ENCODE results near the gene PSG5. TPM values are rescaled to one million over a fixed set of nuclear protein-coding genes. Genes with fewer than 3 reads are reported as not detected.
"Not testable (repeated sequence)": the region's sequence is repeated elsewhere in the genome, so short reads cannot be mapped to it uniquely, and the experiment has no call there.

The PSG5 gene
- total RNA-seq = not detected

DNA sequence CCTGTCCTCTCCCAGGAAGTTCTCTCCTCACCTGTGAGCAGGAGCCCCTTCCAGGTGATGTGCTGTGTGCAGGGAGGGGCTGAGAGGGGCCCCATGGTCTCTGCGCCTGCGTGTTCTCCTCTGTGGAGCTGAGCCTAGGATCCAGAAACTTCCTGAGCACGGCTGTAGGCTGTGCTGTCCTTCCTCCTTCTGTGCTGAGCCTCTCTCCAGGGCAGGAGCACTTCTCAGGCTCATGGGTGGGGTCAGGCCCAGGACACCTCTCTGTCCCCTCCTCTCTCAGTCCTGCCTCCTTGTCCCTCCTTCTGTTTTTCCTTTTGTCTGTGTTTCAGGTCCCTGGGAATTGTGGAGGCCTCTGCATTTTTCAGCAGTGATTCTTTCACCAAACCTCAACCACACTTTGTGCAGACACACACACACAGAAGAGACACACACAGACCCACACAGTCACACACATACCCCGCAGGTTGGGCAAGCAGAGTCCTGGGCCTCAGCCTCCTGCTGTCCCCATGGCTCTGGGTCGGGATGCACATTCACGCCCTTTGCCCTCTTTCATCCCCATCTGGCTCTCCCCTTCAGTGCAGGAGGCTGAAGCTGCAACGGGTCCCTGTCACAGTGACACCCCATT lies at the start of gene PSG5:
Gene PSG5 (minus strand): TSS at position 226 of the 625 bp plus-strand sequence. CDS start 131 bp downstream, at position 95.
- H3K36me3 Mint-ChIP-seq (ENCODE audit: insufficient read depth in 2 of 2); H3K27ac Mint-ChIP-seq; H3K4me1 Mint-ChIP-seq (ENCODE audit: low read depth); DNase-seq; H3K4me3 Mint-ChIP-seq; H3K9me3 Mint-ChIP-seq; H3K27me3 Mint-ChIP-seq (ENCODE audit: low read depth); ATAC-seq (replicated peaks in 1 of 2): not testable (repeated sequence)

- not testable (repeated sequence) for H3K27me3 Mint-ChIP-seq (ENCODE audit: low read depth); DNase-seq
- peaks cover 8 to 11% of the 10 kb centered on the region in 2 donors for H3K9me3 Mint-ChIP-seq
Measured at GRCh38 chr19:43235686-43236085, 49.4 kb upstream of the PSG5 start.

GRCh38 chr19:43229315-43229714 lies 43.0 kb upstream of the PSG5 start:
- no peak for DNase-seq
- ATAC-seq (replicated peaks in 1 of 2) = no peak
- Mint-ChIP-seq H3K9me3 (peaks cover 12 to 24% of the 10 kb centered on the region in 2 donors), H3K27ac (no peak overlapping the region), H3K36me3 (ENCODE audit: insufficient read depth in 2 of 2) (peaks cover 13% of the 10 kb centered on the region in 2 donors), H3K27me3 (ENCODE audit: low read depth) (no peaks in the 10 kb centered on the region), H3K4me3 (no peak overlapping the region), H3K4me1 (ENCODE audit: low read depth) (no peaks in the 10 kb centered on the region)

More at GRCh38 chr19:43235686-43236085, 49.4 kb upstream of the PSG5 start:
- not testable (repeated sequence) for H3K27ac Mint-ChIP-seq; H3K36me3 Mint-ChIP-seq (ENCODE audit: insufficient read depth in 2 of 2); H3K4me3 Mint-ChIP-seq; ATAC-seq (replicated peaks in 1 of 2); H3K4me1 Mint-ChIP-seq (ENCODE audit: low read depth)

GRCh38 chr19:43228730-43229129 lies 42.4 kb upstream of the PSG5 start:
- not testable (repeated sequence) for H3K4me3 Mint-ChIP-seq; ATAC-seq (replicated peaks in 1 of 2); H3K27me3 Mint-ChIP-seq (ENCODE audit: low read depth); H3K4me1 Mint-ChIP-seq (ENCODE audit: low read depth); H3K27ac Mint-ChIP-seq
- peak; percentile 6 to 18 for DNase-seq
- peaks cover 12 to 25% of the 10 kb centered on the region in 2 donors for H3K9me3 Mint-ChIP-seq
- H3K36me3 Mint-ChIP-seq (ENCODE audit: insufficient read depth in 2 of 2) = peaks cover 10 to 13% of the 10 kb centered on the region in 2 donors

GRCh38 chr19:43226986-43227385 lies 40.6 kb upstream of the PSG5 start:
- not testable (repeated sequence) for H3K4me3 Mint-ChIP-seq; H3K27me3 Mint-ChIP-seq (ENCODE audit: low read depth); H3K4me1 Mint-ChIP-seq (ENCODE audit: low read depth); H3K27ac Mint-ChIP-seq; ATAC-seq (replicated peaks in 1 of 2); DNase-seq
- Mint-ChIP-seq H3K9me3 (peaks cover 9 to 24% of the 10 kb centered on the region in 2 donors), H3K36me3 (ENCODE audit: insufficient read depth in 2 of 2) (peaks cover 10 to 13% of the 10 kb centered on the region in 2 donors)

DNA sequence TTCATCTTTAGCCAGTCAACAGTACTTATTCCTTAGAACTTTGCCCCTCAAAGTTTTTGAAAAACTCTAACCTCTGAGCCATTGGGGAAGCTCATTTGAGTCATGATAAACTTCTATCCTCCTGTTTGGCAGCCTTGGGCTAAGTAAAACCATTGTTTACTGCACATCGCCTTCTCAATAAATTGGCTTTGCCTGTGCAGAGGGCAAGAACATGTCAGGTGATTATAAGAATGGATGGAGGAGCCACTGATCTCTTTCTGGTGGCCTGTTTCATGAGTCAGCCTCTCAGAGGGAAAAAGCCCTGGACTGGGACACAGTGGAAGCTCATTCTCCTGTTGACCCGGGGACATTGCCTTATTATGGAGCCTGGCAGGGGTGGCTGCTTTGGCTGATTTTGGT lies 38.5 kb upstream of the PSG5 start:
- Mint-ChIP-seq H3K27me3 (ENCODE audit: low read depth) (no peaks in the 10 kb centered on the region), H3K36me3 (ENCODE audit: insufficient read depth in 2 of 2) (peaks cover 9% of the 10 kb centered on the region in 2 donors), H3K27ac (no peak overlapping the region), H3K9me3 (peaks cover 8 to 23% of the 10 kb centered on the region in 2 donors), H3K4me1 (ENCODE audit: low read depth) (no peaks in the 10 kb centered on the region), H3K4me3 (no peak overlapping the region)
- no peak for ATAC-seq (replicated peaks in 1 of 2)
- DNase-seq = no peak

DNA sequence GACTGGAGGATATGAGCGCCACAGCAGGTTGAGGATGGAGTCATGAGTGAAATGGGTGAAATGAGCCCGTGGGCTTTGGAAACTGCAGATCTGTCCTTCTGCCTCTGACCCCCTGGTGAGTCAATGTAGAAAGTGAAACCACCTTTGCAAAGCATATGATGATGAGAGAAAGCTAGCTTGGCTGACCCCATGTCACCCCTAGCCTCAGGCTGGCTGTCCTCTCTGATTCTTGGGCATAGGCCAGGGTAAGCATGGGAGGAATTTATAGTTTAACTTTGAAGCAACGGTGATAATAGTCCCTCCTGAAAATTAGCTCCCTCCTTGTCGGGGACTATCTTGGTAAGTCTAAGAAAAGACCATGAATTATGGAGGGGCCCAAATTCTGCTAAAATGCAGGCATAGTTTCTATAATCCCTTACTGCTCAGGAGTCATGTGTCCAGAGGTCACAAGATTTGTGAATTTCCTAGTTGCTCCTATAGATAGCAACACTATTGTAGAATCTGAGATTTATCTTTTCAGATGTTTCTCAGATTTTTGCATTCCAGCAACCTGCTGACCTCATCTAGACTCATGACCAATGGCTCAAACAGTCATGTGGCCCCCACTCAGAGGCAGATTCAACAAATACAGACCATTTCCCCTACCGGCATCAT lies 38.0 kb upstream of the PSG5 start:
- not testable (repeated sequence) for H3K36me3 Mint-ChIP-seq (ENCODE audit: insufficient read depth in 2 of 2); DNase-seq; H3K27ac Mint-ChIP-seq; ATAC-seq (replicated peaks in 1 of 2); H3K4me3 Mint-ChIP-seq; H3K4me1 Mint-ChIP-seq (ENCODE audit: low read depth); H3K27me3 Mint-ChIP-seq (ENCODE audit: low read depth)
- peaks cover 5 to 20% of the 10 kb centered on the region in 2 donors for H3K9me3 Mint-ChIP-seq

DNA sequence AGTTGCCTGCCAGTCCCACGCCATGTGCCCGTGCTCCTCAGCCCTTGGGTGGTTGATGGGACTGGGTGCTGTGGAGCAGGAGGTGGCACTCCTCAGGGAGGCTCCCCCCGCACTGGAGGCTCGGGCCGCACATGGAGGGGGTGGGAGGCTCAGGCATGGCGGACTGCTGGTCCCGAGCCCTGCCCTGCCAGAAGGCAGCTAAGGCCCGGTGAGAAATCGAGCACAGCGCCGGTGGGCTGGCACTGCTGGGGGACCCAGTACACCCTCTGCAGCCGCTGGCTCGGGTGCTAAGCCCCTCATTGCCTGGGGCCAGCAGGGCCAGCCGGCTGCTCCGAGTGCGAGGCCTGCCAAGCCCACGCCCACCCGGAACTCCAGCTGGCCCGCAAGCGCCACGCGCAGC lies 35.6 kb upstream of the PSG5 start:
- DNase-seq; H3K27ac Mint-ChIP-seq; ATAC-seq (replicated peaks in 1 of 2); H3K4me3 Mint-ChIP-seq; H3K36me3 Mint-ChIP-seq (ENCODE audit: insufficient read depth in 2 of 2); H3K4me1 Mint-ChIP-seq (ENCODE audit: low read depth): not testable (repeated sequence)
- Mint-ChIP-seq H3K9me3 (peaks cover 2 to 11% of the 10 kb centered on the region in 2 donors), H3K27me3 (ENCODE audit: low read depth) (peaks cover 10% of the 10 kb centered on the region)

DNA sequence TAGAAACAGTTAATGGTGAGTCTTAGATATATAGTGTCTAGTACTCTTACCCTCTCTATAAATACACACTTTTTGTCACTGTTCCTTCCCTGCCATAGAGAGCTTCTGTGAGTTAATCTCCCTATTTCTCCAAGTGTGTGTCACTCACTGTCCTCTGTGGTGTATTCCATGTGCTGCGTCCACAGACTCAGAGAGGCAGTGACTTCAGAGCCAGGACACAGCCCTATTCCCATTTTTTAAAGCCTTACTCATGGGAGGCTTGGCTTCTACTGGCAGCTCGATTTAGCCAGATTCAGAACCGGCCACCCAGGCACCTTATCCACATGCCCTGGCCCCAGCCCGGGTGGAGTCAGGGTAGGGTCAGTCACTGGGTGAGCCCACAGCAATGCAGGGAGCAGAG lies 32.8 kb upstream of the PSG5 start:
- H3K27me3 Mint-ChIP-seq (ENCODE audit: low read depth) = peaks cover 17% of the 10 kb centered on the region

GRCh38 chr19:43215881-43216280 lies 29.5 kb upstream of the PSG5 start:
- H3K4me3 Mint-ChIP-seq; H3K4me1 Mint-ChIP-seq (ENCODE audit: low read depth); DNase-seq; H3K27ac Mint-ChIP-seq; ATAC-seq (replicated peaks in 1 of 2); H3K9me3 Mint-ChIP-seq; H3K36me3 Mint-ChIP-seq (ENCODE audit: insufficient read depth in 2 of 2): not testable (repeated sequence)
- peaks cover 17% of the 10 kb centered on the region for H3K27me3 Mint-ChIP-seq (ENCODE audit: low read depth)

More for the DNA sequence above, 32.8 kb upstream of the PSG5 start:
- H3K27ac Mint-ChIP-seq; ATAC-seq (replicated peaks in 1 of 2); H3K4me1 Mint-ChIP-seq (ENCODE audit: low read depth); H3K36me3 Mint-ChIP-seq (ENCODE audit: insufficient read depth in 2 of 2); DNase-seq; H3K4me3 Mint-ChIP-seq; H3K9me3 Mint-ChIP-seq: not testable (repeated sequence)

DNA sequence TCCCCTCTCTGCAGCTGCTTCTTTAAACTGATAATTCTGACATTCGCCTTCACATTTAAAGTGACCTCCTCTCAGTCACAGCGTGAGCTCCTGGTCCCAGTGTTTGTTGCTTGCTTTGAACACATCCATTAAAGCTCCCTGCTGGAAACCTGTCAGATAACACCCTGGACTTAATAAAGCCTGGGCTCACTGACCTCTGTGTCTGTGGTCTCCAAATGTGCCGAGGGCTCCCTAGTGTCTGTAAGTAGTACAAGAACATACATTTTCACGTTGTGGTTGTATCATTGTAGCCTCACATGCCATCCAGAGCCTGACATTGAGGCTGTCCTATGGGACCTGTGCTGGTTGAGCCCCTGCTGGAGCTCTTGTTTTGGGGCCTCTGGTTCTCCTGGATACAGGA lies 21.7 kb upstream of the PSG5 start:
- no peak for DNase-seq
- Mint-ChIP-seq H3K27me3 (ENCODE audit: low read depth) (peaks cover 12% of the 10 kb centered on the region), H3K27ac (no peak overlapping the region), H3K36me3 (ENCODE audit: insufficient read depth in 2 of 2) (no peaks in the 10 kb centered on the region), H3K4me3 (no peak overlapping the region), H3K9me3 (no peaks in the 10 kb centered on the region), H3K4me1 (ENCODE audit: low read depth) (no peaks in the 10 kb centered on the region)
- no peak for ATAC-seq (replicated peaks in 1 of 2)

- not testable (repeated sequence) for ATAC-seq (replicated peaks in 1 of 2); H3K36me3 Mint-ChIP-seq (ENCODE audit: insufficient read depth in 2 of 2); H3K27ac Mint-ChIP-seq; H3K9me3 Mint-ChIP-seq; H3K4me1 Mint-ChIP-seq (ENCODE audit: low read depth); H3K4me3 Mint-ChIP-seq
- peak in 1 of 2 donors; percentile 8 for DNase-seq
- peaks cover 12% of the 10 kb centered on the region for H3K27me3 Mint-ChIP-seq (ENCODE audit: low read depth)
Measured at GRCh38 chr19:43207174-43207573, 20.8 kb upstream of the PSG5 start.

DNA sequence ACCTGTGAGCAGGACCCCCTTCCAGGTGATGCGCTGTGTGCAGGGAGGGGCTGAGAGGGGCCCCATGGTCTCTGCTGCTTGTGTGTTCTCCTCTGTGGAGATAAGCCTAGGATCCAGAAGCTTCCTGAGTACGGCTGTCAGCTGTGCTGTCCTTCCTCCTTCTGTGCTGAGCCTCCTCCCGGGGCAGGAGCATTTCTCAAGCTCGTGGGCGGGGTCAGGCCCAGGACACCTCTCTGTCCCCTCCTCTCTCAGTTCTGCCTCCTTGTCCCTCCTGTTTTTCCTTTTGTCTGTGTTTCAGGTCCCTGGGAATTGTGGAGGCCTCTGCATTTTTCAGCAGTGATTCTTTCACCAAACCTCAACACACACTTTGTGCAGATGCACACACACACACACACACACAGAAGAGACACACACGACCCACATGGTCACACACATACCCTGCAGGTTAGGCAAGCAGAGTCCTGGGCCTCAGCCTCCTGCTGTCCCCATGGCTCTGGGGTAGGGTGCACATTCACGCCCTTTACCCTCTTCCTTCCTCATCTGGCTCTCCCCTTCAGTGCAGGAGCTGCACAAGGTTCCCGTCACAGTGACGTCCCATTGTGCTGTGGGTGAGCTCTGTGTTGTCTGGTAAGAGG lies 19.3 kb upstream of the PSG5 start, which contains the start of gene PSG4:
Gene PSG4 (minus strand): TSS at position 168 of the 635 bp plus-strand sequence. CDS start 102 bp downstream, at position 66.
- not testable (repeated sequence) for DNase-seq; H3K36me3 Mint-ChIP-seq (ENCODE audit: insufficient read depth in 2 of 2); ATAC-seq (replicated peaks in 1 of 2); H3K9me3 Mint-ChIP-seq; H3K4me3 Mint-ChIP-seq; H3K4me1 Mint-ChIP-seq (ENCODE audit: low read depth)
- Mint-ChIP-seq H3K27me3 (ENCODE audit: low read depth) (peaks cover 12% of the 10 kb centered on the region), H3K27ac (peak within 1 kb of the TSS; percentile 58)
